ENCODE data around the gene NOXO1. TPM values are rescaled to one million over a fixed set of nuclear protein-coding genes. Genes with fewer than 3 reads are reported as not detected.
A peak's percentile ranks its signal among the peaks of the same experiment; 100 is the strongest.

The NOXO1 gene
- total and polyA plus RNA-seq, 9 of the 15 experiments (the other 6 are each of a cell fraction or from before 2014, with no cell fraction given) = not detected

GRCh38 chr16:1942047-1942809, 39.0 kb downstream of the NOXO1 start (continued):
- TF ChIP-seq FOSL1 (tag; conservative IDR thresholded peaks at IDR 0.05) (peak; percentile 56), KLF13 (tag; IDR thresholded peaks at IDR 0.05; ENCODE audit: borderline replicate concordance, low read depth) (no peak), DPF2 (IDR thresholded peaks at IDR 0.05) (peak; percentile 66), NUFIP1 (IDR thresholded peaks at IDR 0.05; ENCODE audit: partially characterized antibody) (no peak), C11orf30 (IDR thresholded peaks at IDR 0.05; ENCODE audit: low read depth) (peak; percentile 93), ZZZ3 (IDR thresholded peaks at IDR 0.05) (no peak), ZNF124 (CRISPR knock-in tag; IDR thresholded peaks at IDR 0.05) (no peak), HEY1 (CRISPR knock-in tag; IDR thresholded peaks at IDR 0.05; ENCODE audit: borderline replicate concordance) (no peak), GATAD2B (IDR thresholded peaks at IDR 0.05; ENCODE audit: borderline replicate concordance) (no peak), MCM3 (IDR thresholded peaks at IDR 0.05) (no peak), KLF1 (tag; IDR thresholded peaks at IDR 0.05) (no peak), MEF2A (IDR thresholded peaks at IDR 0.05; ENCODE audit: control insufficient read depth, low read depth, low read length) (no peak), KDM5B (IDR thresholded peaks at IDR 0.05; ENCODE audit: insufficient replicate concordance, low read depth, low read length) (peak; percentile 16), NRF1 (conservative IDR thresholded peaks at IDR 0.05 in 1 of 2, IDR thresholded peaks at IDR 0.05 in 1 of 2) (0 out of 4 replicates have a peak, but pooled peaks of 1 of the 2 experiments have one; percentile 25)
- TF ChIP-seq, protein P1, sequence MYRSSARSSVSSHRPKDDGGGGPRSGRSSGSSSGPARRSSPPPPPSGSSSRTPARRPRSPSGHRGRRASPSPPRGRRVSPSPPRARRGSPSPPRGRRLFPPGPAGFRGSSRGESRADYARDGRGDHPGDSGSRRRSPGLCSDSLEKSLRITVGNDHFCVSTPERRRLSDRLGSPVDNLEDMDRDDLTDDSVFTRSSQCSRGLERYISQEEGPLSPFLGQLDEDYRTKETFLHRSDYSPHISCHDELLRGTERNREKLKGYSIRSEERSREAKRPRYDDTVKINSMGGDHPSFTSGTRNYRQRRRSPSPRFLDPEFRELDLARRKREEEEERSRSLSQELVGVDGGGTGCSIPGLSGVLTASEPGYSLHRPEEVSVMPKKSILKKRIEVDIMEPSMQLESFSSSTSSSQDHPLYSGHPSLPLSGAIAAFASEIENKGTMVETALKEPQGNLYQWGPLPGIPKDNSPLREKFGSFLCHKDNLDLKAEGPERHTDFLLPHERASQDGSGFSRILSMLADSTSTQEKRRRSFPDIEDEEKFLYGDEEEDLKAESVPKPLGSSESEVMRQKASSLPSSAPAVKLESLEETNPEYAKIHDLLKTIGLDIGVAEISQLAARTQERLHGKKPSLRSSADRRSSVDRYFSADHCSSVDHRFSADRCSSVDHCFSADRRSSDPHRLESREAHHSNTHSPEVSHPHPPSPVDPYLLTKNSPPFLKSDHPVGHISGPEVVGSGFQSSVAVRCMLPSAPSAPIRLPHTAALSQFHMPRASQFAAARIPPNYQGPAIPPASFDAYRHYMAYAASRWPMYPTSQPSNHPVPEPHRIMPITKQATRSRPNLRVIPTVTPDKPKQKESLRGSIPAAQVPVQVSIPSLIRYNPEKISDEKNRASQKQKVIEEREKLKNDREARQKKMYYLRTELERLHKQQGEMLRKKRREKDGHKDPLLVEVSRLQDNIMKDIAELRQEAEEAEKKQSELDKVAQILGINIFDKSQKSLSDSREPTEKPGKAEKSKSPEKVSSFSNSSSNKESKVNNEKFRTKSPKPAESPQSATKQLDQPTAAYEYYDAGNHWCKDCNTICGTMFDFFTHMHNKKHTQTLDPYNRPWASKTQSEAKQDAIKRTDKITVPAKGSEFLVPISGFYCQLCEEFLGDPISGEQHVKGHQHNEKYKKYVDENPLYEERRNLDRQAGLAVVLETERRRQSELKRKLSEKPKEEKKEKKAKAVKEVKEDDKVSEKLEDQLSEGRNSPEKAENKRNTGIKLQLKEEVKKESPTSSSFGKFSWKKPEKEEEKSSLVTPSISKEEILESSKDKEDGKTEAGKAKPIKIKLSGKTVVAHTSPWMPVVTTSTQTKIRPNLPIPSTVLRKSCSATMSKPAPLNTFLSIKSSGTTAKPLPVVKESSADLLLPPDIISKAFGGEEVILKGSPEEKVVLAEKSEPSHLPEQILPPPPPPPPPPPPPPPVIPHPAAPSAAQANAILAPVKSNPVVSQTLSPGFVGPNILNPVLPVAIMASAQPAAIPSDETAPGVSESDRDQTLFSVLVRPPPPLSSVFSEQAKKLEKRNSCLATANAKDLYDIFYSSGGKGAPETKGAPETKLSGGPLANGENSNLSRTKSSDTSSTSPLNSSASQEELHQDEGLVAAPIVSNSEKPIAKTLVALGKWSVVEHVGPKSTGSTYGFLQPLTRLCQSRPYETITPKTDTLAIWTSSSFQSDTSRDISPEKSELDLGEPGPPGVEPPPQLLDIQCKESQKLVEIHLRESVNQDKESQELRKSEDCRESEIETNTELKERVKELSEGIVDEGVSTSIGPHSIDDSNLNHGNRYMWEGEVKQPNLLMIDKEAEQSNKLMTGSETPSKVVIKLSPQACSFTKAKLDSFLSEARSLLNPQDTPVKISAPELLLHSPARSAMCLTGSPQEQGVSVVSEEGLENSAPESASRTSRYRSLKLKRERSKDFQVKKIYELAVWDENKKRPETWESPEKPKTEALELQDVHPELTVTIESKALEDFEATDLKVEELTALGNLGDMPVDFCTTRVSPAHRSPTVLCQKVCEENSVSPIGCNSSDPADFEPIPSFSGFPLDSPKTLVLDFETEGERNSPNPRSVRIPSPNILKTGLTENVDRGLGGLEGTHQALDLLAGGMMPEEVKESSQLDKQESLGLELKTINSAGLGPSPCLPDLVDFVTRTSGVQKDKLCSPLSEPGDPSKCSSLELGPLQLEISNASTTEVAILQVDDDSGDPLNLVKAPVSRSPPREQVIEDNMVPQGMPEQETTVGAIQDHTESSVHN (IDR thresholded peaks at IDR 0.05; ENCODE audit: borderline replicate concordance in 1 of 2, low read depth in 1 of 2) = 0 out of 4 replicates have a peak, but pooled peaks of 1 of the 2 experiments have one; percentile 37
- TF ChIP-seq, protein P2, sequence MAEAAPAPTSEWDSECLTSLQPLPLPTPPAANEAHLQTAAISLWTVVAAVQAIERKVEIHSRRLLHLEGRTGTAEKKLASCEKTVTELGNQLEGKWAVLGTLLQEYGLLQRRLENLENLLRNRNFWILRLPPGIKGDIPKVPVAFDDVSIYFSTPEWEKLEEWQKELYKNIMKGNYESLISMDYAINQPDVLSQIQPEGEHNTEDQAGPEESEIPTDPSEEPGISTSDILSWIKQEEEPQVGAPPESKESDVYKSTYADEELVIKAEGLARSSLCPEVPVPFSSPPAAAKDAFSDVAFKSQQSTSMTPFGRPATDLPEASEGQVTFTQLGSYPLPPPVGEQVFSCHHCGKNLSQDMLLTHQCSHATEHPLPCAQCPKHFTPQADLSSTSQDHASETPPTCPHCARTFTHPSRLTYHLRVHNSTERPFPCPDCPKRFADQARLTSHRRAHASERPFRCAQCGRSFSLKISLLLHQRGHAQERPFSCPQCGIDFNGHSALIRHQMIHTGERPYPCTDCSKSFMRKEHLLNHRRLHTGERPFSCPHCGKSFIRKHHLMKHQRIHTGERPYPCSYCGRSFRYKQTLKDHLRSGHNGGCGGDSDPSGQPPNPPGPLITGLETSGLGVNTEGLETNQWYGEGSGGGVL (CRISPR knock-in tag; IDR thresholded peaks at IDR 0.05) = no peak
- TF ChIP-seq, protein P3, sequence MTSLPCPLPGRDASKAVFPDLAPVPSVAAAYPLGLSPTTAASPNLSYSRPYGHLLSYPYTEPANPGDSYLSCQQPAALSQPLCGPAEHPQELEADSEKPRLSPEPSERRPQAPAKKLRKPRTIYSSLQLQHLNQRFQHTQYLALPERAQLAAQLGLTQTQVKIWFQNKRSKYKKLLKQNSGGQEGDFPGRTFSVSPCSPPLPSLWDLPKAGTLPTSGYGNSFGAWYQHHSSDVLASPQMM (CRISPR knock-in tag; IDR thresholded peaks at IDR 0.05) = no peak

Data from K562 (cell line).